GM23338 (cell line): ENCODE data around the gene CDK14. TPM values are rescaled to one million over a fixed set of nuclear protein-coding genes. Genes with fewer than 3 reads are reported as not detected.
A peak's percentile ranks its signal among the peaks of the same experiment; 100 is the strongest.

Experiments
- ATAC-seq: fragments of 200-7000 bp; cut with Tn5 transposase; 3 replicates; pipeline ENCODE4 v1.9.1; 2020
- DNase-seq: peaks from one replicate; pipeline ENCODE4 v3.0.0-alpha.2; 2015; ENCODE audit warnings: low spot score
- H2AFZ ChIP-seq: fragments of 200-600 bp; sonication (generic); 2 replicates; pipeline ENCODE4 v1.8.0; 2016; ENCODE audit warnings: antibody characterized with exemption, mild to moderate bottlenecking, moderate library complexity
- H3F3A ChIP-seq: fragments of 200-600 bp; sonication (generic); replicated peaks from 2 replicates; pipeline ENCODE4 v1.8.0; 2017; ENCODE audit warnings: antibody characterized with exemption, mixed run types, low read depth
- H3K27ac ChIP-seq: fragments of 200-600 bp; sonication (generic); 2 replicates; pipeline ENCODE4 v1.6.1; 2016; ENCODE audit warnings: low read depth
- H3K27me3 ChIP-seq: fragments of 200-600 bp; sonication (generic); 2 replicates; pipeline ENCODE4 v1.8.0; 2016; ENCODE audit warnings: mild to moderate bottlenecking, mixed run types, moderate library complexity; ENCODE audit not compliant: insufficient read depth
- H3K36me3 ChIP-seq: fragments of 200-600 bp; sonication (generic); 2 replicates; pipeline ENCODE4 v1.8.0; 2016; ENCODE audit warnings: mild to moderate bottlenecking; ENCODE audit not compliant: insufficient read depth
- H3K4me1 ChIP-seq: fragments of 200-600 bp; sonication (generic); 2 replicates; pipeline ENCODE4 v1.8.0; 2016; ENCODE audit warnings: mild to moderate bottlenecking, moderate library complexity; ENCODE audit not compliant: insufficient read depth
- H3K4me2 ChIP-seq: fragments of 200-600 bp; sonication (generic); 2 replicates; pipeline ENCODE4 v1.7.1; 2017; ENCODE audit warnings: mixed run types
- H3K4me3 ChIP-seq: fragments of 200-600 bp; sonication (generic); 2 replicates; pipeline ENCODE4 v1.6.1; 2016; ENCODE audit warnings: mixed run types
- H3K79me2 ChIP-seq: fragments of 200-600 bp; sonication (generic); replicated peaks from 2 replicates; pipeline ENCODE4 v1.8.0; 2017; ENCODE audit warnings: mild to moderate bottlenecking; ENCODE audit not compliant: insufficient read depth
- H3K9me2 ChIP-seq: fragments of 200-600 bp; sonication (generic); 2 replicates; pipeline ENCODE4 v1.8.0; 2017; ENCODE audit not compliant: insufficient read depth
- H4K20me1 ChIP-seq: fragments of 200-600 bp; sonication (generic); replicated peaks from 2 replicates; pipeline ENCODE4 v1.8.0; 2017; ENCODE audit warnings: mild to moderate bottlenecking; ENCODE audit not compliant: insufficient read depth
- H3K27ac Mint-ChIP-seq: 2 replicates; pipeline ENCODE4 v1.8.0; 2020; ENCODE audit warnings: inconsistent platforms, mild to moderate bottlenecking, moderate library complexity, mixed read lengths
- H3K27me3 Mint-ChIP-seq: 3 replicates; pipeline ENCODE4 v1.8.0; 2022; ENCODE audit warnings: low read depth, mild to moderate bottlenecking, moderate library complexity, mixed read lengths, inconsistent platforms; ENCODE audit not compliant: insufficient read depth, poor library complexity
- H3K36me3 Mint-ChIP-seq: 3 replicates; pipeline ENCODE4 v1.8.0; 2021; ENCODE audit warnings: low read depth, mild to moderate bottlenecking, inconsistent platforms, moderate library complexity, mixed read lengths
- H3K4me1 Mint-ChIP-seq: 3 replicates; pipeline ENCODE4 v1.8.0; 2020; ENCODE audit warnings: mild to moderate bottlenecking, inconsistent platforms, mixed read lengths
- H3K4me3 Mint-ChIP-seq: 3 replicates; pipeline ENCODE4 v1.8.0; 2021; ENCODE audit warnings: moderate library complexity, mild to moderate bottlenecking, inconsistent platforms, mixed read lengths
- H3K9me3 Mint-ChIP-seq: 3 replicates; pipeline ENCODE4 v1.8.0; 2020; ENCODE audit warnings: moderate library complexity, mild to moderate bottlenecking, inconsistent platforms, mixed read lengths
- CREB1 ChIP-seq: fragments of 250-450 bp; sonication (Bioruptor Pico); IDR thresholded peaks from 2 replicates; pipeline ENCODE4 v1.5.0; 2020; ENCODE audit warnings: low read depth, mild to moderate bottlenecking, moderate library complexity
- EZH2 ChIP-seq: fragments of 200-600 bp; sonication (generic); IDR thresholded peaks from one replicate; pipeline ENCODE4 v1.8.0; 2017; ENCODE audit warnings: antibody characterized with exemption, mild to moderate bottlenecking, low read depth; ENCODE audit not compliant: unreplicated experiment
- EZH2phosphoT487 ChIP-seq: fragments of 200-600 bp; sonication (generic); IDR thresholded peaks from one replicate; pipeline ENCODE4 v1.8.1; 2018; ENCODE audit warnings: antibody characterized with exemption; ENCODE audit not compliant: unreplicated experiment
- JUNB ChIP-seq: IDR thresholded peaks from one replicate; pipeline ENCODE4 v1.6.1; 2016; ENCODE audit warnings: antibody characterized with exemption; ENCODE audit not compliant: unreplicated experiment
- NANOG ChIP-seq: IDR thresholded peaks from 2 replicates; pipeline ENCODE4 v1.6.1; 2016; ENCODE audit warnings: antibody characterized with exemption, borderline replicate concordance
- POLR2AphosphoS5 ChIP-seq: IDR thresholded peaks from 2 replicates; pipeline ENCODE4 v1.6.1; 2016; ENCODE audit warnings: antibody characterized with exemption, low read depth
- ZNF114 ChIP-seq: fragments of 250-450 bp; sonication (Bioruptor Pico); IDR thresholded peaks from 2 replicates; pipeline ENCODE4 v1.5.0; 2020; ENCODE audit warnings: mild to moderate bottlenecking, moderate library complexity
- ZNF331 ChIP-seq: fragments of 250-450 bp; sonication (Bioruptor Pico); IDR thresholded peaks from 2 replicates; pipeline ENCODE4 v1.5.0; 2020; ENCODE audit warnings: low read depth, mild to moderate bottlenecking, moderate library complexity
- polyA plus RNA-seq: library from polyadenylated mRNA; unstranded; fragments of >200 nt; fragmentation: Nextera tagmentation; extraction: Ambion mirVana; gene quantifications from 2 replicates; pipeline ENCODE4 v1.2.1, GENCODE V29; 2016
- total RNA-seq: library from RNA; depleted of rRNA; stranded (reverse); fragments of >200 nt; shearing (Covaris generic); gene quantifications from 2 replicates; pipeline ENCODE4 v1.2.3, GENCODE V29; 2014
- TF ChIP-seq, protein P1 (sequence below), 2 experiments: fragments of 200-600 bp in 1 of 2; sonication (generic) in 1 of 2; conservative IDR thresholded peaks; 2 replicates each; pipeline versions ENCODE4 v1.5.1 to v1.6.1; 2016 to 2017; ENCODE audit warnings: antibody characterized with exemption in 2 of 2, low read depth in 2 of 2, mild to moderate bottlenecking in 2 of 2, moderate library complexity in 1 of 2
- TF ChIP-seq, protein P2 (sequence below): fragments of 250-450 bp; sonication (Bioruptor Pico); IDR thresholded peaks from 2 replicates; pipeline ENCODE4 v1.5.0; 2020; ENCODE audit warnings: mild to moderate bottlenecking, moderate library complexity
- TF ChIP-seq, protein P3 (sequence below): IDR thresholded peaks from 2 replicates; pipeline ENCODE4 v1.6.1; 2016; ENCODE audit warnings: antibody characterized with exemption

The CDK14 gene
- total and polyA plus RNA-seq, 2 experiments from 2014 or later, result 11.2 to 24.0 TPM

DNA sequence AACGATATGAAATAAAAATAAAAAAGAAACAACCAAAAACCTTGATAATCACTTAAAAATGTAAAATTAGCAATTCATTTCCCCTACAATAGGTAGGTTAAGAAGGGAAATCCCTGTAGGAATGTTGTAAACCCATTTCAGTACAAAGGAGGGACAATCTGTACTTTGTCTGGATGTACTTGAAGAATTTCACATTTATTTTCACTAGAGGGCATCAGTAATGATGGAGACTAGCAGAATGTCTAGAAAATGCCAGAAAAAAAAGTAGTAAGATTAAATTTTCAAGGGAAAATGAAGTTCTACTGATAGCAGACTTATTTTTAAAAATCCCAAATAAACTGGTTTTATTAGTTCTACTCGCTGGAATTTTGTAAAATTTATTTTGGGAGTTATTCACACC, 459.1 kb downstream of the CDK14 start:
- Histone ChIP-seq H3K4me3 (no peak overlapping the region), H3K9me2 (no peaks in the 10 kb centered on the region), H2AFZ (no peak overlapping the region), H4K20me1 (no peaks in the 10 kb centered on the region), H3K27me3 (peaks cover 41% of the 10 kb centered on the region), H3K27ac (no peak overlapping the region), H3F3A (no peaks in the 10 kb centered on the region), H3K4me2 (no peak overlapping the region), H3K4me1 (no peaks in the 10 kb centered on the region; the same call in 1 of the 2 replicates), H3K36me3 (no peaks in the 10 kb centered on the region), H3K79me2 (no peaks in the 10 kb centered on the region)
- Mint-ChIP-seq H3K27ac (no peak overlapping the region), H3K36me3 (0 out of 3 replicates have a peak, but pooled peaks cover 5% of the 10 kb centered on the region), H3K4me3 (no peak overlapping the region), H3K27me3 (peaks cover 31% of the 10 kb centered on the region), H3K9me3 (peaks cover 4% of the 10 kb centered on the region; the same call in 2 of the 3 replicates), H3K4me1 (peaks cover 16% of the 10 kb centered on the region; the same call in 2 of the 3 replicates)
- DNase-seq, result no peak
- TF ChIP-seq, protein P1, sequence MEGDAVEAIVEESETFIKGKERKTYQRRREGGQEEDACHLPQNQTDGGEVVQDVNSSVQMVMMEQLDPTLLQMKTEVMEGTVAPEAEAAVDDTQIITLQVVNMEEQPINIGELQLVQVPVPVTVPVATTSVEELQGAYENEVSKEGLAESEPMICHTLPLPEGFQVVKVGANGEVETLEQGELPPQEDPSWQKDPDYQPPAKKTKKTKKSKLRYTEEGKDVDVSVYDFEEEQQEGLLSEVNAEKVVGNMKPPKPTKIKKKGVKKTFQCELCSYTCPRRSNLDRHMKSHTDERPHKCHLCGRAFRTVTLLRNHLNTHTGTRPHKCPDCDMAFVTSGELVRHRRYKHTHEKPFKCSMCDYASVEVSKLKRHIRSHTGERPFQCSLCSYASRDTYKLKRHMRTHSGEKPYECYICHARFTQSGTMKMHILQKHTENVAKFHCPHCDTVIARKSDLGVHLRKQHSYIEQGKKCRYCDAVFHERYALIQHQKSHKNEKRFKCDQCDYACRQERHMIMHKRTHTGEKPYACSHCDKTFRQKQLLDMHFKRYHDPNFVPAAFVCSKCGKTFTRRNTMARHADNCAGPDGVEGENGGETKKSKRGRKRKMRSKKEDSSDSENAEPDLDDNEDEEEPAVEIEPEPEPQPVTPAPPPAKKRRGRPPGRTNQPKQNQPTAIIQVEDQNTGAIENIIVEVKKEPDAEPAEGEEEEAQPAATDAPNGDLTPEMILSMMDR (conservative IDR thresholded peaks at IDR 0.05; ENCODE audit: low read depth in 2 of 2), result 0 out of 4 replicates have a peak, but pooled peaks of 1 of the 2 experiments have one; percentile 23
- TF ChIP-seq EZH2, result no peak
- no peak for ATAC-seq

DNA sequence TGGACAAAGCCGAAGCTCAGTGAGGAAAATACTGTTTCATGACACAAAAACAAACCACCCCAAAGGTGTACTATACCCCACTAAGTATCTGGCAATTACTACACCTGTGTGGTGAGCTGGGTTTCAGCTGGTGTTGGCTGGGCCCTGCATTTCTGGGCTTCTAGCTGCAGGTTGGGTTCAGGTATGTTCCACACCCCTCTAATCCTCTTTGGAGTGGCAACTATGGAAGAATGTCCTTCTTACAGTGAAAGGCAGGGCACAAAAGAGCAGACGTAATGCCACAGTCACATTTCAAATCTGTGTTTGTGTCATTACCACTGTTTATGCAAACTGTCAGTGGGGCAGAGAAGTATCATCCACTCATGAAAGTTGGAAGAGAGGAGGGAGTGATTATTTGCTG, 466.6 kb downstream of the CDK14 start:
- Histone ChIP-seq H3K27ac (no peak overlapping the region), H3K36me3 (no peaks in the 10 kb centered on the region), H4K20me1 (no peaks in the 10 kb centered on the region), H3K4me1 (peaks cover 5% of the 10 kb centered on the region; the same call in 1 of the 2 replicates), H3K9me2 (no peaks in the 10 kb centered on the region), H3K4me3 (no peak overlapping the region), H2AFZ (no peak overlapping the region), H3K79me2 (no peaks in the 10 kb centered on the region), H3K27me3 (no peaks in the 10 kb centered on the region), H3F3A (no peaks in the 10 kb centered on the region), H3K4me2 (no peak overlapping the region)
- ATAC-seq (no peak), DNase-seq (no peak)
- peaks cover 22% of the 10 kb centered on the region for H3K9me3 Mint-ChIP-seq
- H3K27me3 Mint-ChIP-seq, result no peaks in the 10 kb centered on the region
- H3K4me1 Mint-ChIP-seq, result peaks cover 12% of the 10 kb centered on the region
- peaks cover 22% of the 10 kb centered on the region for H3K36me3 Mint-ChIP-seq
- H3K4me3 Mint-ChIP-seq, result no peak overlapping the region
- H3K27ac Mint-ChIP-seq, result no peak overlapping the region
- TF ChIP-seq EZH2phosphoT487 (no peak), ZNF331 (CRISPR knock-in tag) (no peak), ZNF114 (no peak), JUNB (no peak), POLR2AphosphoS5 (no peak), CREB1 (CRISPR knock-in tag) (no peak), NANOG (no peak), EZH2 (no peak)
- TF ChIP-seq, protein P2, sequence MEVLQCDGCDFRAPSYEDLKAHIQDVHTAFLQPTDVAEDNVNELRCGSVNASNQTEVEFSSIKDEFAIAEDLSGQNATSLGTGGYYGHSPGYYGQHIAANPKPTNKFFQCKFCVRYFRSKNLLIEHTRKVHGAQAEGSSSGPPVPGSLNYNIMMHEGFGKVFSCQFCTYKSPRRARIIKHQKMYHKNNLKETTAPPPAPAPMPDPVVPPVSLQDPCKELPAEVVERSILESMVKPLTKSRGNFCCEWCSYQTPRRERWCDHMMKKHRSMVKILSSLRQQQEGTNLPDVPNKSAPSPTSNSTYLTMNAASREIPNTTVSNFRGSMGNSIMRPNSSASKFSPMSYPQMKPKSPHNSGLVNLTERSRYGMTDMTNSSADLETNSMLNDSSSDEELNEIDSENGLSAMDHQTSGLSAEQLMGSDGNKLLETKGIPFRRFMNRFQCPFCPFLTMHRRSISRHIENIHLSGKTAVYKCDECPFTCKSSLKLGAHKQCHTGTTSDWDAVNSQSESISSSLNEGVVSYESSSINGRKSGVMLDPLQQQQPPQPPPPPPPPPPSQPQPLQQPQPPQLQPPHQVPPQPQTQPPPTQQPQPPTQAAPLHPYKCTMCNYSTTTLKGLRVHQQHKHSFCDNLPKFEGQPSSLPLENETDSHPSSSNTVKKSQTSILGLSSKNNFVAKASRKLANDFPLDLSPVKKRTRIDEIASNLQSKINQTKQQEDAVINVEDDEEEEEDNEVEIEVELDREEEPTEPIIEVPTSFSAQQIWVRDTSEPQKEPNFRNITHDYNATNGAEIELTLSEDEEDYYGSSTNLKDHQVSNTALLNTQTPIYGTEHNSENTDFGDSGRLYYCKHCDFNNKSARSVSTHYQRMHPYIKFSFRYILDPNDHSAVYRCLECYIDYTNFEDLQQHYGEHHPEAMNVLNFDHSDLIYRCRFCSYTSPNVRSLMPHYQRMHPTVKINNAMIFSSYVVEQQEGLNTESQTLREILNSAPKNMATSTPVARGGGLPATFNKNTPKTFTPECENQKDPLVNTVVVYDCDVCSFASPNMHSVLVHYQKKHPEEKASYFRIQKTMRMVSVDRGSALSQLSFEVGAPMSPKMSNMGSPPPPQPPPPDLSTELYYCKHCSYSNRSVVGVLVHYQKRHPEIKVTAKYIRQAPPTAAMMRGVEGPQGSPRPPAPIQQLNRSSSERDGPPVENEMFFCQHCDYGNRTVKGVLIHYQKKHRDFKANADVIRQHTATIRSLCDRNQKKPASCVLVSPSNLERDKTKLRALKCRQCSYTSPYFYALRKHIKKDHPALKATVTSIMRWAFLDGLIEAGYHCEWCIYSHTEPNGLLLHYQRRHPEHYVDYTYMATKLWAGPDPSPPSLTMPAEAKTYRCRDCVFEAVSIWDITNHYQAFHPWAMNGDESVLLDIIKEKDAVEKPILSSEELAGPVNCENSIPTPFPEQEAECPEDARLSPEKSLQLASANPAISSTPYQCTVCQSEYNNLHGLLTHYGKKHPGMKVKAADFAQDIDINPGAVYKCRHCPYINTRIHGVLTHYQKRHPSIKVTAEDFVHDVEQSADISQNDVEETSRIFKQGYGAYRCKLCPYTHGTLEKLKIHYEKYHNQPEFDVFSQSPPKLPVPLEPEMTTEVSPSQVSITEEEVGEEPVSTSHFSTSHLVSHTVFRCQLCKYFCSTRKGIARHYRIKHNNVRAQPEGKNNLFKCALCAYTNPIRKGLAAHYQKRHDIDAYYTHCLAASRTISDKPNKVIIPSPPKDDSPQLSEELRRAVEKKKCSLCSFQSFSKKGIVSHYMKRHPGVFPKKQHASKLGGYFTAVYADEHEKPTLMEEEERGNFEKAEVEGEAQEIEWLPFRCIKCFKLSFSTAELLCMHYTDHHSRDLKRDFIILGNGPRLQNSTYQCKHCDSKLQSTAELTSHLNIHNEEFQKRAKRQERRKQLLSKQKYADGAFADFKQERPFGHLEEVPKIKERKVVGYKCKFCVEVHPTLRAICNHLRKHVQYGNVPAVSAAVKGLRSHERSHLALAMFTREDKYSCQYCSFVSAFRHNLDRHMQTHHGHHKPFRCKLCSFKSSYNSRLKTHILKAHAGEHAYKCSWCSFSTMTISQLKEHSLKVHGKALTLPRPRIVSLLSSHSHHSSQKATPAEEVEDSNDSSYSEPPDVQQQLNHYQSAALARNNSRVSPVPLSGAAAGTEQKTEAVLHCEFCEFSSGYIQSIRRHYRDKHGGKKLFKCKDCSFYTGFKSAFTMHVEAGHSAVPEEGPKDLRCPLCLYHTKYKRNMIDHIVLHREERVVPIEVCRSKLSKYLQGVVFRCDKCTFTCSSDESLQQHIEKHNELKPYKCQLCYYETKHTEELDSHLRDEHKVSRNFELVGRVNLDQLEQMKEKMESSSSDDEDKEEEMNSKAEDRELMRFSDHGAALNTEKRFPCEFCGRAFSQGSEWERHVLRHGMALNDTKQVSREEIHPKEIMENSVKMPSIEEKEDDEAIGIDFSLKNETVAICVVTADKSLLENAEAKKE, result no peak
- TF ChIP-seq, protein P3, sequence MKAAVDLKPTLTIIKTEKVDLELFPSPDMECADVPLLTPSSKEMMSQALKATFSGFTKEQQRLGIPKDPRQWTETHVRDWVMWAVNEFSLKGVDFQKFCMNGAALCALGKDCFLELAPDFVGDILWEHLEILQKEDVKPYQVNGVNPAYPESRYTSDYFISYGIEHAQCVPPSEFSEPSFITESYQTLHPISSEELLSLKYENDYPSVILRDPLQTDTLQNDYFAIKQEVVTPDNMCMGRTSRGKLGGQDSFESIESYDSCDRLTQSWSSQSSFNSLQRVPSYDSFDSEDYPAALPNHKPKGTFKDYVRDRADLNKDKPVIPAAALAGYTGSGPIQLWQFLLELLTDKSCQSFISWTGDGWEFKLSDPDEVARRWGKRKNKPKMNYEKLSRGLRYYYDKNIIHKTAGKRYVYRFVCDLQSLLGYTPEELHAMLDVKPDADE, result no peak
- TF ChIP-seq, protein P1 (conservative IDR thresholded peaks at IDR 0.05; ENCODE audit: low read depth in 2 of 2), result no peak
